SU-DHL-6 (cell line): ENCODE measurements around the gene NEK11.

Experiments
- CTCF ChIP-seq: fragments of 200-600 bp; sonication (generic); IDR thresholded peaks from one replicate; pipeline ENCODE4 v1.5.1; 2017; ENCODE audit warnings: antibody characterized with exemption, mild to moderate bottlenecking, low read length, moderate library complexity; ENCODE audit not compliant: insufficient read depth, poor library complexity, severe bottlenecking
- EZH2phosphoT487 ChIP-seq: fragments of 200-600 bp; sonication (generic), shearing (Covaris generic); conservative IDR thresholded peaks from 2 replicates; pipeline ENCODE4 v1.6.1; 2018; ENCODE audit warnings: mild to moderate bottlenecking, antibody characterized with exemption, low read length, moderate library complexity, mixed read lengths

DNA sequence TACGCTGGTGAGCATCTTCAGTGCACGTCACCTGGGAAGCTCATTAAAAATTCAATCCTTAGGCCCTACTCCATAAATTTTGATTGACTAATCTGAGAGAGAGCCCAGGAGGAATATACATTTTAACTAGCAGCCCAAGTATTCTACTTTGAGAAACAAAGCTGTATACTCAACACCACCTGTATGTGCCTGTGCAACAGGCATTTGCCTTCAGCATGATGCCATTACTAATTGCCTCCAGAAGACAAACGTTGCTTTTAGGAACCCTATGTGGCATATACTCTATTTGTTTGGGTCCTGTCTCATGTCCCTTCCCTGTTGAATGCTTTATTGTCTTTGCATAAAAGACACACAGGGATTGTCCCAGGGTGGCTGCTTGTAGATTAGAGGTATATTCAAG lies 7.7 kb upstream of the NEK11 start:
- TF ChIP-seq CTCF (no peak), EZH2phosphoT487 (no peak)
